KMS-11 (cell line): ENCODE data around the gene MFN2.

Source experiments
- H2AFZ ChIP-seq: fragments of 200-600 bp; sonication (generic); 2 replicates; pipeline ENCODE4 v1.6.1; 2016; ENCODE audit warnings: antibody characterized with exemption, mixed run types, low read depth
- H3K27ac ChIP-seq: fragments of 200-600 bp; sonication (generic); 2 replicates; pipeline ENCODE4 v1.6.1; 2016; ENCODE audit warnings: mild to moderate bottlenecking, mixed run types
- H3K27me3 ChIP-seq: fragments of 200-600 bp; sonication (generic); 2 replicates; pipeline ENCODE4 v1.6.1; 2017; ENCODE audit warnings: mild to moderate bottlenecking, low read depth, mixed run types, moderate library complexity; ENCODE audit not compliant: insufficient read depth
- H3K36me3 ChIP-seq: fragments of 200-600 bp; sonication (generic); 2 replicates; pipeline ENCODE4 v1.6.1; 2017; ENCODE audit warnings: mild to moderate bottlenecking, mixed run types; ENCODE audit not compliant: insufficient read depth
- H3K4me1 ChIP-seq: fragments of 200-600 bp; sonication (generic); 2 replicates; pipeline ENCODE4 v1.6.1; 2016; ENCODE audit warnings: mild to moderate bottlenecking, low read depth, mixed run types; ENCODE audit not compliant: poor library complexity, severe bottlenecking
- H3K4me2 ChIP-seq: fragments of 200-600 bp; sonication (generic); 2 replicates; pipeline ENCODE4 v1.7.0; 2016; ENCODE audit warnings: mild to moderate bottlenecking, mixed run types
- H3K4me3 ChIP-seq: fragments of 200-600 bp; sonication (generic); IDR thresholded peaks from 2 replicates; pipeline ENCODE4 v1.6.1; 2017; ENCODE audit warnings: low read depth, low read length, mixed read lengths; ENCODE audit not compliant: insufficient read depth
- H3K79me2 ChIP-seq: fragments of 200-600 bp; sonication (generic); 2 replicates; pipeline ENCODE4 v1.6.1; 2016; ENCODE audit warnings: low read depth, mixed run types; ENCODE audit not compliant: insufficient read depth
- H3K9ac ChIP-seq: fragments of 200-600 bp; sonication (generic); 2 replicates; pipeline ENCODE4 v1.6.1; 2016; ENCODE audit warnings: mild to moderate bottlenecking, mixed run types
- H4K20me1 ChIP-seq: fragments of 200-600 bp; sonication (generic); 2 replicates; pipeline ENCODE4 v1.6.1; 2016; ENCODE audit warnings: mild to moderate bottlenecking, mixed run types; ENCODE audit not compliant: insufficient read depth
- TF ChIP-seq, protein P1 (sequence below): fragments of 200-600 bp; sonication (generic); conservative IDR thresholded peaks from 2 replicates; pipeline ENCODE4 v1.6.1; 2017; ENCODE audit warnings: low read depth, mild to moderate bottlenecking, antibody characterized with exemption, low read length, moderate library complexity, mixed read lengths

The MFN2 gene

DNA sequence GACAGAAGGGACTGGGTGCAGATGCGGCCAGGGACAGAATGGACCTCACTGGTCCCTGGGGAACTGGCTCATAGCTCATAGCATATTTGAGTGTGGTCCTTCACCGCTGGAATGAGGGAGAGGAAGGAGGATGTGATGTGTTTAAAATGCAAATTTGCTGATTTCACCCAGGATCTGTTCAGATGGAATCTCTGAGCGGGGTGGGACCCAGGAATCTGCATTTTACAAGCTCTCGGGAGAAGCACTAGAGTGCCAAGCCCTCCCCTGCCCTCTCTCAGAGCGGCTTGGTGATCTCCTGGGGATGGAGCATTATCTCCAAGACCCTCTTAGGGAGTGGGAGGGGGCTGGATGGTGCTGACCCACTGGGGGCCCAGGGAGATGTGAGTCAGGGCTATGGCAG, 22.8 kb upstream of the MFN2 start:
- H3K79me2 ChIP-seq, result no peaks in the 10 kb centered on the region
- H3K4me1 ChIP-seq, result no peaks in the 10 kb centered on the region
- H4K20me1 ChIP-seq, result no peaks in the 10 kb centered on the region
- H3K4me2 ChIP-seq, result no peak overlapping the region
- TF ChIP-seq, protein P1, sequence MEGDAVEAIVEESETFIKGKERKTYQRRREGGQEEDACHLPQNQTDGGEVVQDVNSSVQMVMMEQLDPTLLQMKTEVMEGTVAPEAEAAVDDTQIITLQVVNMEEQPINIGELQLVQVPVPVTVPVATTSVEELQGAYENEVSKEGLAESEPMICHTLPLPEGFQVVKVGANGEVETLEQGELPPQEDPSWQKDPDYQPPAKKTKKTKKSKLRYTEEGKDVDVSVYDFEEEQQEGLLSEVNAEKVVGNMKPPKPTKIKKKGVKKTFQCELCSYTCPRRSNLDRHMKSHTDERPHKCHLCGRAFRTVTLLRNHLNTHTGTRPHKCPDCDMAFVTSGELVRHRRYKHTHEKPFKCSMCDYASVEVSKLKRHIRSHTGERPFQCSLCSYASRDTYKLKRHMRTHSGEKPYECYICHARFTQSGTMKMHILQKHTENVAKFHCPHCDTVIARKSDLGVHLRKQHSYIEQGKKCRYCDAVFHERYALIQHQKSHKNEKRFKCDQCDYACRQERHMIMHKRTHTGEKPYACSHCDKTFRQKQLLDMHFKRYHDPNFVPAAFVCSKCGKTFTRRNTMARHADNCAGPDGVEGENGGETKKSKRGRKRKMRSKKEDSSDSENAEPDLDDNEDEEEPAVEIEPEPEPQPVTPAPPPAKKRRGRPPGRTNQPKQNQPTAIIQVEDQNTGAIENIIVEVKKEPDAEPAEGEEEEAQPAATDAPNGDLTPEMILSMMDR, result no peak
- H3K36me3 ChIP-seq, result no peaks in the 10 kb centered on the region
- no peaks in the 10 kb centered on the region for H3K27me3 ChIP-seq
- no peak overlapping the region for H3K4me3 ChIP-seq
- no peak overlapping the region for H2AFZ ChIP-seq
- H3K9ac ChIP-seq, result no peak overlapping the region
- no peak overlapping the region for H3K27ac ChIP-seq

DNA sequence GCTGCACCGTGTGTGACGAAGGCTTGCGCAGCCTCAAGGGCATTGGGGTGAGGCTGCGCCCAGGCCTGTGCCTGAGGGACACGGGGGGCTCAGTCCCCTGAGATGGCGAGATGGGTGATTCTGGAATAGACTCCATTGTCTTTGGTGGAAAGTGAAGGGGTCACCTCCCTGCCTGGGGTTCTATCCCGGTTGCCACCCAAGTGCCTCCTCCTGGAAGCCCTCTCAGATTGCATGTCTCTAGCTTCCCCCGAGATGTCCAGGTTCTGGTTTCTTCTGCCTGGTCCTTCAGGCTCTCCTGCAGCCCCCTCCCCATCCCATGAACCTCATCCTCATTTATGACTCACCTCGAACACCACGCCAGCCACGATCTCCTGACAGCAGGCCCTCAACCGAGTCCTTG, 22.3 kb upstream of the MFN2 start:
- Histone ChIP-seq H4K20me1 (no peaks in the 10 kb centered on the region), H3K4me3 (no peak overlapping the region), H3K27ac (no peak overlapping the region), H3K4me1 (no peaks in the 10 kb centered on the region), H3K79me2 (no peaks in the 10 kb centered on the region), H2AFZ (no peak overlapping the region), H3K4me2 (no peak overlapping the region), H3K36me3 (no peaks in the 10 kb centered on the region), H3K9ac (no peak overlapping the region), H3K27me3 (no peaks in the 10 kb centered on the region)
- TF ChIP-seq, protein P1, result no peak

DNA sequence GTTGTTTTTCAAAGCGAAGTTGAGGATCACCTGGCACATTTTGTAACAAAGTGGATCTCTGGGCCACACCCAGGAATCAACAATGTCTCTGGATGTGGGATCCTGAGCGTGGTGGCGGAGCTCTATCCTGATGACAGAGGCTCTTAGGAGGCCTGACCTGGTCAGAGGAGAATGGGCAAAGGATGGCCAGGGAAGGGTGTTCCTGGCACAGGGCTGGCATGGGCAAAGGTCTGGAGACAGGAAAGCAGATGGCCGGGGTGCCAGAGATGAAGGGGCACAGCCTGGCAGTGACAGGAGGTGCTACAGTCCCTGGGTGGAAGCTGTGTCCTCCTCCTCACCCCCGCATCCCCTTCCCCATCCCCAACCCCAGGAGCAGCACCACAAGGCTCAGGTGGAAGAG, 20.0 kb upstream of the MFN2 start:
- H2AFZ ChIP-seq, result no peak overlapping the region
- H3K27ac ChIP-seq, result no peak overlapping the region
- H3K4me3 ChIP-seq, result no peak overlapping the region
- no peaks in the 10 kb centered on the region for H3K27me3 ChIP-seq
- TF ChIP-seq, protein P1, result no peak
- no peak overlapping the region for H3K4me2 ChIP-seq
- no peaks in the 10 kb centered on the region for H4K20me1 ChIP-seq
- no peaks in the 10 kb centered on the region for H3K4me1 ChIP-seq
- no peak overlapping the region for H3K9ac ChIP-seq
- no peaks in the 10 kb centered on the region for H3K36me3 ChIP-seq
- H3K79me2 ChIP-seq, result no peaks in the 10 kb centered on the region

DNA sequence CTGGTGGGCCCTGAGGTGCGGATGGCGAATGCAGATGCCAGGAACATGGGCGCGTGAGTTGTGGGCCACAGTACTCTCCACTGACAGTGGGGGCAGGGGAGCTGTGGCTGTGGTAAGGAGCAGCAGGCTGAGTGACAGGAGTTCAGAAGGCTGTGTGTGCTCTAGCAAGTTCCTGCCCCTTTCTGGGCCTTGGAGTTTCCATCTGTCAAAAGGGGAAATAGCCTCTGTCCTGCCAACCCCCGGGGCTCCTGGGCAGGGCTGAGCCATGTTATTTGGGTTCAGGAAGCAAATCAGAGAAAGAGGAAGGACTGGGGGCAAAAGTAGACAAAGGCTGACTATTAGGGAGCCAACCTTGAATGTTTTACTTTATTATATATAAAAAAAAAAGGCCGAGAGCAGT, 19.5 kb upstream of the MFN2 start:
- no peaks in the 10 kb centered on the region for H3K79me2 ChIP-seq
- no peaks in the 10 kb centered on the region for H3K4me1 ChIP-seq
- no peaks in the 10 kb centered on the region for H4K20me1 ChIP-seq
- no peak overlapping the region for H3K4me3 ChIP-seq
- TF ChIP-seq, protein P1, result no peak
- H3K36me3 ChIP-seq, result no peaks in the 10 kb centered on the region
- H3K27ac ChIP-seq, result no peak overlapping the region
- no peak overlapping the region for H3K4me2 ChIP-seq
- H3K27me3 ChIP-seq, result no peaks in the 10 kb centered on the region
- H3K9ac ChIP-seq, result no peak overlapping the region
- no peak overlapping the region for H2AFZ ChIP-seq

DNA sequence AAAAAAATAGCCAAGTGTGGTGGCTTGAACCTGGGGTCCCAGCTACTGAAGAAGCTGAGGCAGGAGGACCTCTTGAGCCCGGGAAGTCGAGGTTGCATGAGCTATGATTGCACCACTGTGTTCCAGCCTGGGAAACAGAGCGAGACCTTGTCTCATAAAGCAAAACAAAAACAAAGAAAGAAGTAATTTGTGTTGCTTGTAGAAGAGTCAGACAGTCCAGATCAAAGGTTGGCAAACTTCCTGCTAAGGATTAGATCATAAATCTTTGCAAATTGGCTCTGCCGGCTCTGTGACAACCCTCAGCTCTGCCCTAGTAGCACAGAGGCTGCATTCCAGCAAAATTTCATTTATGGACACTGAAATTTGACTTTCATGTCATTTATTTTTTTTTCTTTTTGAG, 19.0 kb upstream of the MFN2 start:
- H3K36me3 ChIP-seq, result no peaks in the 10 kb centered on the region

More for the DNA sequence above, 19.0 kb upstream of the MFN2 start:
- Histone ChIP-seq H3K4me2 (no peak overlapping the region), H4K20me1 (no peaks in the 10 kb centered on the region), H3K79me2 (no peaks in the 10 kb centered on the region), H2AFZ (no peak overlapping the region), H3K4me3 (no peak overlapping the region), H3K4me1 (no peaks in the 10 kb centered on the region), H3K27ac (no peak overlapping the region), H3K9ac (no peak overlapping the region), H3K27me3 (no peaks in the 10 kb centered on the region)
- TF ChIP-seq, protein P1, result no peak
